Measurements from ENCODE around the gene FBN2. TPM values are rescaled to one million over a fixed set of nuclear protein-coding genes. Genes with fewer than 3 reads are reported as not detected.
"Not testable (repeated sequence)": the region's sequence is repeated elsewhere in the genome, so short reads cannot be mapped to it uniquely, and the experiment has no call there.

The FBN2 gene
- total RNA-seq, 1 experiment from 2014 or later, result 0.22 TPM

GRCh38 chr5:128405159-128405558, 132.9 kb downstream of the FBN2 start:
- intact Hi-C loops (cut with micrococcal nuclease; ENCODE audit: unreplicated experiment), result no loop called here
- no peak for DNase-seq

GRCh38 chr5:128403333-128403732, 134.7 kb downstream of the FBN2 start:
- no peaks in the 10 kb centered on the region for H3K79me2 ChIP-seq (ENCODE audit: low read depth)
- H3K4me1 ChIP-seq (replicated peaks; ENCODE audit: insufficient read depth), result no peaks in the 10 kb centered on the region
- no peak for TF ChIP-seq EZH2 (IDR thresholded peaks at IDR 0.05; ENCODE audit: low read depth)
- TF ChIP-seq, protein P1, sequence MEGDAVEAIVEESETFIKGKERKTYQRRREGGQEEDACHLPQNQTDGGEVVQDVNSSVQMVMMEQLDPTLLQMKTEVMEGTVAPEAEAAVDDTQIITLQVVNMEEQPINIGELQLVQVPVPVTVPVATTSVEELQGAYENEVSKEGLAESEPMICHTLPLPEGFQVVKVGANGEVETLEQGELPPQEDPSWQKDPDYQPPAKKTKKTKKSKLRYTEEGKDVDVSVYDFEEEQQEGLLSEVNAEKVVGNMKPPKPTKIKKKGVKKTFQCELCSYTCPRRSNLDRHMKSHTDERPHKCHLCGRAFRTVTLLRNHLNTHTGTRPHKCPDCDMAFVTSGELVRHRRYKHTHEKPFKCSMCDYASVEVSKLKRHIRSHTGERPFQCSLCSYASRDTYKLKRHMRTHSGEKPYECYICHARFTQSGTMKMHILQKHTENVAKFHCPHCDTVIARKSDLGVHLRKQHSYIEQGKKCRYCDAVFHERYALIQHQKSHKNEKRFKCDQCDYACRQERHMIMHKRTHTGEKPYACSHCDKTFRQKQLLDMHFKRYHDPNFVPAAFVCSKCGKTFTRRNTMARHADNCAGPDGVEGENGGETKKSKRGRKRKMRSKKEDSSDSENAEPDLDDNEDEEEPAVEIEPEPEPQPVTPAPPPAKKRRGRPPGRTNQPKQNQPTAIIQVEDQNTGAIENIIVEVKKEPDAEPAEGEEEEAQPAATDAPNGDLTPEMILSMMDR (conservative IDR thresholded peaks at IDR 0.05), result no peak
- H3K27me3 ChIP-seq (ENCODE audit: insufficient read depth, low read depth), result no peaks in the 10 kb centered on the region
- H3K4me3 ChIP-seq, result no peak overlapping the region
- no peaks in the 10 kb centered on the region for H4K20me1 ChIP-seq (ENCODE audit: insufficient read depth)
- H3F3A ChIP-seq (ENCODE audit: insufficient read depth, low read depth), result no peaks in the 10 kb centered on the region
- no TSS peak for BruUV-seq (replicated peaks)
- intact Hi-C loops (cut with micrococcal nuclease; ENCODE audit: unreplicated experiment), result no loop called here
- H2AFZ ChIP-seq, result no peak overlapping the region
- no peak overlapping the region for H3K4me2 ChIP-seq
- DNase-seq, result no peak
- no peaks in the 10 kb centered on the region for H3K36me3 ChIP-seq (ENCODE audit: low read depth)
- H3K9me2 ChIP-seq (ENCODE audit: insufficient read depth), result no peaks in the 10 kb centered on the region
- no peaks in the 10 kb centered on the region for H3K9me3 ChIP-seq (ENCODE audit: insufficient read depth, low read depth)
- no peak overlapping the region for H3K27ac ChIP-seq
- ChIA-PET POLR2A (ENCODE audit: unreplicated experiment) (no interaction called here), CTCF (no interaction called here)

More at GRCh38 chr5:128405159-128405558, 132.9 kb downstream of the FBN2 start:
- TF ChIP-seq, protein P1 (conservative IDR thresholded peaks at IDR 0.05), result no peak
- no peak for TF ChIP-seq EZH2 (IDR thresholded peaks at IDR 0.05; ENCODE audit: low read depth)
- no peaks in the 10 kb centered on the region for H3K79me2 ChIP-seq (ENCODE audit: low read depth)
- no peak overlapping the region for H3K4me3 ChIP-seq
- ChIA-PET CTCF (no interaction called here), POLR2A (ENCODE audit: unreplicated experiment) (no interaction called here)
- H3K9me3 ChIP-seq (ENCODE audit: insufficient read depth, low read depth), result no peaks in the 10 kb centered on the region
- H3K9me2 ChIP-seq (ENCODE audit: insufficient read depth), result no peaks in the 10 kb centered on the region
- no peaks in the 10 kb centered on the region for H3K36me3 ChIP-seq (ENCODE audit: low read depth)
- H3K27ac ChIP-seq, result no peak overlapping the region
- H3F3A ChIP-seq (ENCODE audit: insufficient read depth, low read depth), result no peaks in the 10 kb centered on the region
- H3K27me3 ChIP-seq (ENCODE audit: insufficient read depth, low read depth), result no peaks in the 10 kb centered on the region
- H4K20me1 ChIP-seq (ENCODE audit: insufficient read depth), result no peaks in the 10 kb centered on the region; the same call in 1 of the 2 replicates
- no TSS peak for BruUV-seq (replicated peaks)
- no peak overlapping the region for H2AFZ ChIP-seq
- no peak overlapping the region for H3K4me2 ChIP-seq
- peaks cover 5% of the 10 kb centered on the region; the same call in 1 of the 2 replicates for H3K4me1 ChIP-seq (replicated peaks; ENCODE audit: insufficient read depth)

DNA sequence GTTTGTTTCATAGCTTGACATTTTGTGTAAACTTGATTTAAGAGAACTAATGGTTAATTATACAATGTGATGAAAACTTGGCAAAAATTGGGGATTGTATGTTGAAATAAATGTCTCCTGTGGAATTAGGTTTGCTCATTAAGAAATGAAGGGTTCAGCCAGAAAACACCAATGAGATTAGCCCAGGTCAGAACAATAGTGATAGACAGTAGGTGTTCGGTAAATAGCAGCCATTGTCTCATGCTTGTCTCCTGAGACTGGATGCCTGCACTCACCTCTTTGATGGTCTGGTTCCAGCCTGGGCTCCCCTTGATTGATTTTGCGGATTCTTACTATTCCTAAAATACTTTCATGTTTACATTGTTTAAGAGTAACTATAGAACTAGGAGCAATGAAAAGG, 135.5 kb downstream of the FBN2 start:
- no peaks in the 10 kb centered on the region for H3K27me3 ChIP-seq (ENCODE audit: insufficient read depth, low read depth)
- no peaks in the 10 kb centered on the region for H3K36me3 ChIP-seq (ENCODE audit: low read depth)
- H3K9me2 ChIP-seq (ENCODE audit: insufficient read depth), result no peaks in the 10 kb centered on the region
- no peak for DNase-seq
- no TSS peak for BruUV-seq (replicated peaks)
- intact Hi-C loops (cut with micrococcal nuclease; ENCODE audit: unreplicated experiment), result no loop called here
- no peaks in the 10 kb centered on the region for H4K20me1 ChIP-seq (ENCODE audit: insufficient read depth)
- no peaks in the 10 kb centered on the region for H3K4me1 ChIP-seq (replicated peaks; ENCODE audit: insufficient read depth)
- no peak overlapping the region for H2AFZ ChIP-seq
- H3K4me3 ChIP-seq, result no peak overlapping the region
- CTCF ChIA-PET, result no interaction called here
- H3F3A ChIP-seq (ENCODE audit: insufficient read depth, low read depth), result no peaks in the 10 kb centered on the region
- POLR2A ChIA-PET (ENCODE audit: unreplicated experiment), result no interaction called here
- no peak overlapping the region for H3K4me2 ChIP-seq
- no peak overlapping the region for H3K27ac ChIP-seq
- no peak for TF ChIP-seq EZH2 (IDR thresholded peaks at IDR 0.05; ENCODE audit: low read depth)
- TF ChIP-seq, protein P1 (conservative IDR thresholded peaks at IDR 0.05), result no peak
- H3K9me3 ChIP-seq (ENCODE audit: insufficient read depth, low read depth), result no peaks in the 10 kb centered on the region
- no peaks in the 10 kb centered on the region for H3K79me2 ChIP-seq (ENCODE audit: low read depth)

DNA sequence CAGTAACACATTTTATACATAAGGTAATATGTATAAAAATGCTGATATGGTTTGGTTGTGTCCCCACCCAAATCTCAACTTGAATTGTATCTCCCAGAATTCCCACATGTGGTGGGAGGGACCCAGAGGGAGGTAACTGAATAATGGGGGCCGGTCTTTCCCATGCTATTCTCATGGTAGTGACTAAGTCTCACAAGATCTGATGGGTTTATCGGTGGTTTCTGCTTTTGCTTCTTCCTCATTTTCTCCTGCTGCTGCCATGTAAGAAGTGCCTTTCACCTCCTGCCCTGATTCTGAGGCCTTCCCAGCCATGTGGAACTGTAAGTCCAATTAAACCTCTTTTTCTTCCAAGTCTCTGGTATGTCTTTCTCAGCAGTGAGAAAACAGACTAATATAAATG, 137.3 kb downstream of the FBN2 start:
- H3K4me2 ChIP-seq; H3K27ac ChIP-seq; H3K79me2 ChIP-seq (ENCODE audit: low read depth); DNase-seq; CTCF ChIA-PET; H4K20me1 ChIP-seq (ENCODE audit: insufficient read depth); H3K4me3 ChIP-seq; H2AFZ ChIP-seq; POLR2A ChIA-PET (ENCODE audit: unreplicated experiment); BruUV-seq (replicated peaks); H3F3A ChIP-seq (ENCODE audit: insufficient read depth, low read depth); H3K36me3 ChIP-seq (ENCODE audit: low read depth); H3K27me3 ChIP-seq (ENCODE audit: insufficient read depth, low read depth); H3K9me2 ChIP-seq (ENCODE audit: insufficient read depth); H3K4me1 ChIP-seq (replicated peaks; ENCODE audit: insufficient read depth); intact Hi-C loops (cut with micrococcal nuclease; ENCODE audit: unreplicated experiment); H3K9me3 ChIP-seq (ENCODE audit: insufficient read depth, low read depth): not testable (repeated sequence)
